NB4 (cell line): Measurements from ENCODE around the gene NNMT.

Source experiments
- DNase-seq: peaks from one replicate; pipeline ENCODE4 v3.0.0; 2010; ENCODE audit warnings: low read depth
- H3K4me3 ChIP-seq: one replicate; pipeline ENCODE4 v1.5.1; 2011; ENCODE audit warnings: mild to moderate bottlenecking, low read depth, low read length, moderate library complexity
- CTCF ChIP-seq: IDR thresholded peaks from one replicate; pipeline ENCODE4 v1.5.1; 2012; ENCODE audit warnings: low read depth, low read length
- MAX ChIP-seq: IDR thresholded peaks from 2 replicates; pipeline ENCODE4 v1.6.1; 2011; ENCODE audit warnings: low read depth, low read length
- MYC ChIP-seq: IDR thresholded peaks from 2 replicates; pipeline ENCODE4 v1.6.1; 2011; ENCODE audit warnings: low read depth, low read length
- POLR2A ChIP-seq: IDR thresholded peaks from 2 replicates; pipeline ENCODE4 v1.6.1; 2011; ENCODE audit warnings: mild to moderate bottlenecking; ENCODE audit not compliant: insufficient read length; ENCODE audit errors: extremely low read depth

Gene NNMT

GRCh38 chr11:114252767-114253166 lies 43.4 kb upstream of the NNMT start:
- H3K4me3 ChIP-seq: no peak overlapping the region
- TF ChIP-seq MYC (no peak), CTCF (no peak), MAX (no peak), POLR2A (no peak)
- DNase-seq: no peak

GRCh38 chr11:114253771-114254170 lies 42.4 kb upstream of the NNMT start:
- H3K4me3 ChIP-seq: no peak overlapping the region
- TF ChIP-seq CTCF (no peak), POLR2A (no peak), MAX (no peak), MYC (no peak)
- DNase-seq: no peak

- H3K4me3 ChIP-seq: no peak overlapping the region
- TF ChIP-seq MAX (no peak), MYC (no peak), POLR2A (no peak), CTCF (no peak)
- no peak for DNase-seq
Measured at GRCh38 chr11:114254571-114255146, 41.5 kb upstream of the NNMT start.

- TF ChIP-seq POLR2A (no peak), MYC (no peak), MAX (no peak), CTCF (no peak)
- DNase-seq: no peak
Measured at GRCh38 chr11:114255289-114255688, 40.9 kb upstream of the NNMT start.

GRCh38 chr11:114256176-114256966 lies 39.8 kb upstream of the NNMT start:
- no peak for TF ChIP-seq POLR2A
- TF ChIP-seq MYC: no peak
- TF ChIP-seq MAX: no peak
- TF ChIP-seq CTCF: no peak
- DNase-seq: no peak
- H3K4me3 ChIP-seq: no peak overlapping the region

More at GRCh38 chr11:114255289-114255688, 40.9 kb upstream of the NNMT start:
- no peak overlapping the region for H3K4me3 ChIP-seq

GRCh38 chr11:114256967-114257286 lies 39.3 kb upstream of the NNMT start:
- no peak for TF ChIP-seq MAX
- no peak for TF ChIP-seq CTCF
- TF ChIP-seq MYC: no peak
- TF ChIP-seq POLR2A: no peak
- H3K4me3 ChIP-seq: no peak overlapping the region
- DNase-seq: no peak
